ENCODE data around the gene P2RY2.
"Not testable (repeated sequence)": the region's sequence is repeated elsewhere in the genome, so short reads cannot be mapped to it uniquely, and the experiment has no call there.

Gene P2RY2

DNA sequence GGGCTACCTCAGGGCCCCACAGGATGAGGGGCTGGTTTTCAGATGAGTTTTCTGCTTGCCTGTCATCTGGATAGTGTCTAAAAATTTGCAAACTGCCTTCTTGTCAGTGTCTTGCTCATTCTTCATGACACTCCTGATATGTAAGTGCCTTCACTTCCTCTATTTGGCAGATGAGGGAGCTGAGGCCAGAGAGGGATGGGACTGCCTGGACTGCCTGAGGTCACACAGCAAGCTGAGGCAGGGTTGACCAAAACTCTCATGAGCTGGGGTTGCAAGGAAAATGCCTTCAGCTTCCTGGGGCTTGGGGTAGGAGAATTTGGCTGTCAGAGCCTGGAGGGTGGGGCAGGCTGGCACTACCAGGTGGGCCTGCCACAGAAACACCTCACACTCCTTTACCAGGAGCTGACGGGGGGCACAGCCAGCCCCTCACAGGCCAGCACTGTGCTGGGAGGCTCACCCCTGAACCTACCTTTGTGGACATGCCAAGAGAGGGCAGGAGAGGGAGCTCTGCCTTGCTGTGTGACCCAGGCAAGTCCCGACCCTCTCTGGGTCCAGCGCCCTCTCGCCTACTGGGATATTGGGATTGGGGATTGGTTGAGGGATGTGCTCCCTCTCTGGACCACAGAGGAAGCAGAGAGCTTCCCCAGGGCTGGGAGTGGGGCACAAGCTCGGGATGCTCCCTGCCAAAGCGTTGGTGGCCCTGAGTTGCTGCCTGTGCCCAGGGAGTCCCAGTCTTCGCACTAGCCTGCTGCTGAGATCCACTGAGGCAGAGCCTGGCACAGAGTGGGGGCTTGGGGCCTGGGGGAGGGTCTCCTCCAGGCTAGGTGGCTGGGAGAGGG lies 52.2 kb downstream of the P2RY2 start:
- DNase-seq, result no peak

DNA sequence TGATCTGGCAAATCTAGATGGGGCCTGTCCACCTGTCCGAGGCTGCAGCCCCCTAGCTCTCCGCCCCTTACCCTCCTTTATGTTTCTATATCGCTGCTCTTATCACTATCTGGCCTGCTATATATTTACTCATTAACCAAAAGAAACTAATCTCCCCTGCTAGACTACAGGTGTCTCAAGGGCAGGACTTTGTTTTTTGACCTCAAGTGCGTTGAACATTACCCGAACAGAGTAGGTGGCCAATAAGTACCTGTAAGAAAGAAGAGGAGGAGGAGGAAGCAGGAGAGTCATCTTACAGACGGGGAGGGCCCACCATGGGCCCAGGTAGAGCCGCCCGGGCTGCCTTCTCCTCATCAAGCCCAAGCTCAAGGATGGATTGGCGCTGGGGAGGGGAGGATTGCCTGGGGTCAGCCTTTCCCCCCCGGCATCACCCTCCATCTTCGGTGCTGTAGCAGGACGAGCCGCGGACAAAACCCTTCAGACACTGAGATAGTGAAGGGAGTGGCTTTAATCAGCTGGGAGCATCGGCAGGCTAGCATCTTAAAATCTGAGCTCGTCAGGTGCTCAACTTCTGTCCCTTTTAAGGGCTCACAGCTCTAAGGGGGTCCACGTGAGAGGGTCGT lies 52.9 kb downstream of the P2RY2 start:
- no peak for DNase-seq

DNA sequence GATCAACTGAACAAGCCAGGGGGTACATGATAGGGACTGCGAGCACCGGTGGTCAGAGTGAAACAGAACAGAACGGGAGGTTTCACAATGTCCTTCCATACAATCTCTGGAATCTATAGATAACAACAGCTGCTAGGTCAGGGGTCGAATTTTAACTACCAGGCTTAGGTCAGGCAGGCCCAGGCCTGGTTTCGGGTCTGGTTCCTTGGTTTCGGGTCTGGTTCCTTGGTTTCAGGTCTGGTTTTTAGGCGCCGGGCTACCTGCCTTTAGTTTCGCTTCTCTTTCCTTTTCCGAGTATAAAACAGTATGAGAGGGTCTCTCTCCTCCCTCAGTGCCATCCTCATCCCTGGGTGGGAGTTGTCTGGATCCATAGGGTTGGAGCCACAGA lies 53.4 kb downstream of the P2RY2 start:
- not testable (repeated sequence) for DNase-seq

DNA sequence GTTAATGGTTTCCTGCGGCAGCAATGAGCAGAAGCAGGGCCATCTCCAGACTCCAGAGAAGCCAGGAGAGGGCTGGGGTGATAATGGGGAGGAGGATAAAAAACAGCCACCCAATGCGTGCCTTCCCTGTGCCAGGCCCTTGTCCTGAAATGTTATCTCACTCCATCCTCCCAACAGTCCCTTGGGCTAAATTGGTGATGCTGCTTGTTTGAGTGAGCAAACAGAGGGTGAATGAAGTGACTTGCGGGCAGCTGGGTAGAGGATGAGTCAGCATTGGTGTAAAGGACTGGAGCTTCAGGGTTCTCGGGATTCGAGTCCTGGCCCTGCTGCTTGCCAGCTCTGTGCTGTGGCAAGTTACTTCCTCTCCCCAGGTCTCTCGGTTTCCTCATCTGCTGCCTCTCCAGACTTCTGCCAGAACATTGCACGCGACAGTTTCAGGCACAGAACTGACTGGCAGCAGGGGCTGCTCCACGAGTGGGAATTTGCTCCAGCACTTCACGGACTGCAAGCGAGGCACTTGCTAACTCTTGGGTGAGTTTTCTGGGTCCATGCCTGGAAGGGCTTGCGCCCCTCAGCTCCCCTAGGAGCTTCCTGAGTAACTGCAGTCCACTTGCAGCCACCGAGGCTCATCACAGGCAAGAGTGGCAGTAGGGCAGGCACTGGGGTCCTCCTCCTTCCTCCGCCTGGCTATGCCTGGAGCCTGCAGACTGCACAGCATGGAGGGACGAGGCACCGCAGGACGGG lies 54.0 kb downstream of the P2RY2 start, which contains the start of gene P2RY6:
Gene P2RY6, plus strand, starts transcription at position 403 of the 744 bp plus-strand sequence. CDS start 24,181 bp downstream, outside the sequence.
- no peak for DNase-seq

DNA sequence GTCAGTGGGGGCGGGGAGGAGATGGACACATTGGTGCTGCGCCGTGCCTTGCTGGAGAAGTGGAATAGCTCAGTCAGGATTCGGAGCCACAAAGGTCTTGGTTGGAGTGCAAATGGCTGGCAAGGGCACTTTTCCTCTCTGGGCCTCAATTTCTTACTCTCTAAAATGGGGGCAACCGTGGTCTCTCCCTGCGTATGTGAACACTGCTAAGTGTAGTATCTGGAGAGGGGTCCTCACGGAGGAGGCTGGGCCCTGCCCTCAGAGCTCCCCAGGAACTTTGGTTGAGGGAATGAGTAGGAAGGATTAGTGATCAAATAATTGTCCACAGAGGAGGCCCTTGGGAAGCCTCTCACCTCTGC lies 54.6 kb downstream of the P2RY2 start:
- DNase-seq, result no peak

DNA sequence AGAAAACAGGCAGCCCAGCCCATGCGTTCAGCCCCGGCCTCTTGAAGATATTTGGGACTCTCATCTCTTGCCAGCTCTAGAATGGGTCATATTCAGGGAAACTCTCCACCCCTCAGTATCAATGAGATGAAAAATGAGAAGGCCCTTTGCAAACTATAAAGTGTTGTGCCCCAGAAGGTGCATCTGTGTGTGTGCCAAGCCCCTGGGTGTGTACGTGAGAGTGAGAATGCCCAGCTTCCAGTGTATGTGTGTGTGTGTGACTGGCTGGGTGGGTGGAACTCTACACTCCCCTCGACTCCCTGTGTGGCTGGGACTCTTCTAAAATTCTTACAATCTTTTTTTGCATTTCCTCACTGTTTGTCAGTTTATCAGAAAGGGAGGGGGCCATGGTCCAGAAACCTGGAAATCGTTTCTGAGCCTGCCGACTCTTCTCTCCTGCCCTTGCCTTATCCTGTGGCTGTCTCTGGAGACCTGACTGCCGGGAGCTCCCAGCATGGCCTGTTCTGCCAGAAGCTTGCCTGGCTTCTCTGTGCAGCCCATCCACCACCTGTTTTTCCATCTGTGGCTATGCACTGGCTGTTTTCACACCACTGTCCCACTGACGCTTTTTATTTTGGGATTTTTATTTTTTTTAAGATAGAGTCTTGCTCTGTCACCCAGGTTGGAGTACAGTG lies 55.3 kb downstream of the P2RY2 start:
- no peak for DNase-seq

DNA sequence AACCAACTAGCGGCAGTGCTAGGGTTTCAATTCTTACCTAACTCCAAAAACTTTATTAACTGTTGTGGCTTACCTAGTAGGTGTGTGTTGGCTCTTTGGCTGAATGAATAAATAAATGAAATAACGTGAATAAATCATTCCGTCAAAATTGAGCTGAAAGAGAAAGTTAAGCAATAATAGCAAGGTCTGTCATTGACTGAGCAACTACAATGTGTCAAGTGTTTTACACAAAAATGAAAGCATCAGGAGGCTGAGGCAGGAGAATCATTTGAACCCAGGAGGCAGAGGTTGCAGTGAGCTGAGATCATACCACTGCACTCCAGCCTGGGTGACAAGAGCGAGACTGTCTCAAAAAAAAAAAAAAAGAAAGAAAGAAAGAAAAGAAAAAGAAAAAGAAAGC lies 56.1 kb downstream of the P2RY2 start:
- not testable (repeated sequence) for DNase-seq

DNA sequence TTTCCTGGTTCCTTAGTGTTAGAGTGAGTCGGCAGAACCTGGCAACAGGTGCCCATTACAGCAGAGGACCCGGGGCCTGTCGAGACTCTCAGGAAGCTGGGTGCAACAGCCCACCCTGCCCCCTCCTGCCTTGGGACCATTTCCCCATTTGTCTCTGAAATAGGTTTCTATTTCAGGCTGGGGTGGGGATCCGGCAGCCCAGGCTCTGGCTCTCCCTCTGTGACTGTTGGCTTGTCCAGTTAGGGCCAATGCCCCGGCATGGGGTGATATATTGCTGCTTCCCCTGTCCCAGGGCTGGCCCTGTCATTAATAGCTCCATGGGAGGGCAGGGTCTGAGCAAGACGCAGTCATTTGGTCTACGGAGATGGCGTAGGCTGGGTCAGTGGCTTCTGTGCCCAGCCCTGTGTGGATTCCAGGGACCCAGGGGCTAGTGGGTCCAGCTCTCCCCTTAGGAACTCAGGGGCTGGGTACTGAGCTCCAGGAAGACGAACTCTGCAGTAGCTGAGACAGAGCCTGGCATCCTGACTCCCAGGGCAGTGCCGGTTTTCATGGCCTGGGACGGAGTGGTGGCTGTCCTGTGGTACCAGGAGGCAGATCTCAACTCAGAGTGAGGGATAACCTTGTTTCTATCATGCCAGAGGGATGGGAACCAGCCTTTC lies 56.8 kb downstream of the P2RY2 start:
- no peak for DNase-seq

DNA sequence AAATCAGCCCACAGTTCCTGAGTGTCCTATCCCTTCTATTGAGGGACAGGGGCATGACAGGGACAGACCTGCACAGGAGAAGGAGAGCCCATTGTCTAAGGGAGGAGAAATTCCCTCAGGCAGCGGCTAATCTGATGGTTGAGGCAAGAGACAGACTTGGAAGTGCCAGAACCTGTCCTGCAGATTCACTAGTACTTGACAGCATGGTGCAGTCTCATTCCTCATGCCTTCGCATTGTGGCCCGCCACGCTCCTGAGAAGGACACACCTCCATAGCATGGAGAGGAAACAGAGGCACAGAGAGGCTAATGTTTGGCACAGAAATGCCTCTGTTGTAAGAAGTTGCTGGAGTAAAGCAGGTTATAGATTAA lies 57.3 kb downstream of the P2RY2 start:
- no peak for DNase-seq

DNA sequence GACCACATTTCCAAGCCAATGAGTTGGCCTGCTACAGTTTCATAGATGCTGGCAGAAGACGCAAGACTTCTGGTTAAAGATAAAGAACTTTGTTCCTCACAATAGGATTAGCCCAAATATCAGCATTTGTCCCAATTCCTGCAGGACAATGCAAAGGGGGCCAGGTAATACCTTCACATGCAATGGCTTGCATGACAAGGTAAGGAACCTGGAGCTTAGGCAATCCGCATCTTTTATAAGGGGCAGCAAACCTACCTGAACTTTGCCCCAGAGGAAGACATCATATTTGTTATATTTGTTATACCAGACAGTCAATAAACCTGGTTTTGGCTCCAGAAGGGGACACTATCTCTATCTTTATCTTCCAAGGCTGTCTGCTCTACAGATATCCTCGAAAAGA lies 59.4 kb downstream of the P2RY2 start:
- DNase-seq, result no peak

DNA sequence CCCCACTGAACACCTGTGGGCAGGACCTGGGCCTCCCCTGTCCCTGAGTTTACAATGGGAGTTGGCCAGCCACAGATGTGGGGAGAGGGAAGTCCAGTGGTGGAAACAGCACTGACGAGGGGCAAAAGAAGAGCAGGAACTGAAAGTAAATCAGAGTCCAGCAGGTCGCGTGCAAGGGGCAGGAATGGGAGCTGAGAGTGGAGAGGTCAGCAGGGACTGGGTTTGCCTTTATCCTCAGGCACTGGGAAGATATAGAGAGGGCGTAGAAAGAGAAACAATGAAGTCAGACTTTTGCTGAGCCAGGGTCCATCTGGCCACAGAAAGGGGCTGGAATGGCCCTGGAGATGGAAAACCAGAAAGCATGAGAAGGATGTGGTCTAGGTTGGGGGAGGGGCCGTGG lies 62.5 kb downstream of the P2RY2 start:
- no peak for DNase-seq

DNA sequence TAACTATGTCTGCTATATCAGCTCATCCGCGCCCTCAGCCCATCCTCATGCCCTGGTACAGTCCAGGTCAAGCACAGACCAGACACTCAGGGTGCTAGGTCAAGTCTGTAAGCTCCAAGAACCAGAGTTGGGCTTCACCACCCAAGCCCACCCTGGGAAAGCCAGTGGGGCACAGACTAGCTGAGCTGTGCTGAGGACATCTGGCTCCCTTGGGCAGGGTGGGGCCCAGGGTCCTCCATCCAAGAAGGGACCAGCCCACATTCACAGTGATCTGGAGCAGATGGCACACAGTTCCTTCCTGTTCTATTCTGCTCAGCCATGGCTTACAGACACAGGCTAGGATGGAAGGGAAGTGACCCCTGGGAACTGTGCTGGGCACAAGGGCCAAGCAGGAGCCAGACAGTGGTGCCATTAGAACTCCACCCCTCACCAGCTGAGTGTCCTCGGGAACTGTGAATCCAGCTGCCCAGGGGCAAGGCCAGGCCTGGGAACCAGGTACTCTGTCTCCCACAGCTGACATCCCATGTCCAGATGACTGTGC lies 63.2 kb downstream of the P2RY2 start:
- DNase-seq, result no peak

DNA sequence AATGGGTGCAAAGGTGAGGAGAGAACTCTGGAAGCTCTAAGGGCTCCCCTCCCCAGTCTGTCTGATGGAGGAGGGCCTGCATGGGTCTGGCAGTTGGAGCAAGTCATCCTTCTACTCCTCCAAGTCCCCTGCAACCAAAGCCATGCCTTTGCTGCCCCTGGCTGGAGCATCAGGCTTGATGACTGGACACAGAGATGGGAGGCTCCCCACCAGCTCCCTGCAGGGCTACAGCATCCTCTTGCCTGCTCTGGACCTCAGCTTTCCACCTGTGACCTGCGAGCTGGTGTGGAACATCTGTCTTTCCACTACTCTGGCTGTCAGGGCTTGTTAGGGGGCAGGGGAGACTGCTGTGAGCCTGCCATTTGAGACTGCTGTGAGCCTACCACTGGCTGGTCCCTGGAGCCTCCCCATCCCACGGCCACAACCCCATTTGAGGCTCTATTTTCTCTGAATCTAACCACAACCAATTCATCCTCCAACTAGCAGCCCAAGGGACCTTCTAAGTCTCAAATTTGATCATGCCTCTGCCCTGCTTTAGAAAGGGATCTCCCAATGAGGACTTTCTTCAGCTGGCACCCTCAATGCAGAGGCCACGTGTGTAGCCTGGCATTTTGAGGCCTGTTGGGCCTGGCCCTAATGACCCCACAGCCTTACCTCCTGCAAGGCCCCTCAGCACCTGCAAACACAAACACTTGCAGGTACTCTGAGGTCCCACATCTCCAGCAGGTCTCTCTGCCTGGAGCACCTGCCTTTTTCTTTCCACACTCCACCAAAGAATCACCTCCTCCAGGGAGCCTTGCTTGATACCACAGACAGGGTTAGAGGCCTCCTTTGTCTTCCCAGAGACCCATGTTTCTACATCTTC lies 63.9 kb downstream of the P2RY2 start:
- no peak for DNase-seq

DNA sequence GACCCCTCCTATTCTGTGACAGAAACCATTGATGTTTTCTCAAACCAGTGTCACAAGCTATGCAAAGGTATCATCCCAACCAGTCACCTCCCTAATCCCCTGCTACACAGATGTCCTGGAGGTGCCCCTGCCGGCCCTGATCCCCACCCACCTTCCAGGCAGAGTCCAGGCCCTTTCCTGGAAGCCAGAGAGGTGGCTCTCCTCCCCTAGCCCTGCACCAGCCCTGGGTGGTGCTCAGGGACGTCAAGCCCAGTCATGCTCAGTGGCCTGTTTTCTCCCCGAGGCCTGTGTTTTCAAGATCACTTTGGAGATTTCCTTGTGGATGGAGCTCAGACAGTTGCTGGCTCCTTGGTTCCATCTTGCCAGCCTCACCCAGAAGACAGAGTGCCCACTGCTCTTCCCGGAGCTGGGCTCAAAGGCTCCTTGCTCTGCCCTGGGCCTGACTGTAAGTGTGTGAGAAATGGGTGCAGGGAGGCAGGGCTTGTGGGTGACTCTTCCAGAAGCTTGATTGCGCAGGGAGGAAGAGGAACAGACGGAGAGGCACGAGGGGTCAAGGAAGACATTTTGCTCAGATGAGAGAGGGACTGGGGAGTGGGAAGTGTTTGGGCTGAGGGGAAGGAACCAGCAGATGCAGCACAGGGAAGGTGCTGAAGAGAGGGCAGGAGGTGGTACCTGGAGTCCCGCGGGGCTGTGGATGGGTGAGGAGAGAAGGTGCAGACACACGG lies 65.4 kb downstream of the P2RY2 start:
- no peak for DNase-seq

DNA sequence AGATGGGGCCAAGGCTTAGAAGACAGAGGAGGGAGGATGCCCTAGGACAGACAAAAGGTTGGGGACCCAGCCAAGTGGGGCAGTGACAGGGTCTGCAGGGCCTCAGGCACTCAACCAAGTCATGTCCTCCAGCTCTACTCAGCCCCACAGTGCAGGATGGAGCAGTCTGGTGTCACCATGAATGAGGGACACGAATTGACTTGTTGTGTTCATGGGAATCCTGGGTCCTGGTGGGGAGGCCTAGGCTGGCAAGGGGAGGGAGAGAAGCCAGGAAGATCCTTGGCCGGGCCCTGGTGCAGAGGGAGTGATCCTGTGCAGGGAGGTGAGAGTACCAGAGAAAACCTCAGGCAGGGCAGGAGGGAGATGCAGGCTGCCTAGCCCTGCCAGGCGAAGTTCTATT lies 66.0 kb downstream of the P2RY2 start:
- no peak for DNase-seq

DNA sequence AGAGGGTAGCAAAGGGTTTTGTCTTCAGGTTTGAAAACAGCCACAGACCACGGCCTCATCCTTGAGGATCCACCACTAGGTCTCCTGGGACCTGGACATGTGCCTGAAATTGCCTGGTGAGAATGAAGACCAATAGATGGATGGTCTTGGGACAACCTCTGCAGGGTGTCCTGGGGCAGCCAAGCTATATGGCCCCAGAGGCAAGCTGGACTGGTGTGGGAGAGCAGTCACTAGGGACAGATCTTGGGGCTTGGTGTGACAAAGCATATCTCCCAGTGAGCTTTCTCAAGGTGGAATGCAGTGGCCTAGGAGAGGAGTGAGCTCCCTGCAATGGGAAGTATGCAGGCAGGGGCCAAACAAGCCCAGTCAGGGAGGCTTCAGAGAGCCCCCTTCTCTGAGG lies 67.6 kb downstream of the P2RY2 start:
- no peak for DNase-seq

All from retina (tissue), 1 donor.